GM19099 (cell line): Measurements from ENCODE around the gene FNDC3B.

Experiments
- POLR2A ChIP-seq: IDR thresholded peaks from 3 replicates; pipeline ENCODE4 v1.6.1; 2011; ENCODE audit warnings: low read depth; ENCODE audit not compliant: insufficient read length; ENCODE audit errors: extremely low read depth

Gene FNDC3B

DNA sequence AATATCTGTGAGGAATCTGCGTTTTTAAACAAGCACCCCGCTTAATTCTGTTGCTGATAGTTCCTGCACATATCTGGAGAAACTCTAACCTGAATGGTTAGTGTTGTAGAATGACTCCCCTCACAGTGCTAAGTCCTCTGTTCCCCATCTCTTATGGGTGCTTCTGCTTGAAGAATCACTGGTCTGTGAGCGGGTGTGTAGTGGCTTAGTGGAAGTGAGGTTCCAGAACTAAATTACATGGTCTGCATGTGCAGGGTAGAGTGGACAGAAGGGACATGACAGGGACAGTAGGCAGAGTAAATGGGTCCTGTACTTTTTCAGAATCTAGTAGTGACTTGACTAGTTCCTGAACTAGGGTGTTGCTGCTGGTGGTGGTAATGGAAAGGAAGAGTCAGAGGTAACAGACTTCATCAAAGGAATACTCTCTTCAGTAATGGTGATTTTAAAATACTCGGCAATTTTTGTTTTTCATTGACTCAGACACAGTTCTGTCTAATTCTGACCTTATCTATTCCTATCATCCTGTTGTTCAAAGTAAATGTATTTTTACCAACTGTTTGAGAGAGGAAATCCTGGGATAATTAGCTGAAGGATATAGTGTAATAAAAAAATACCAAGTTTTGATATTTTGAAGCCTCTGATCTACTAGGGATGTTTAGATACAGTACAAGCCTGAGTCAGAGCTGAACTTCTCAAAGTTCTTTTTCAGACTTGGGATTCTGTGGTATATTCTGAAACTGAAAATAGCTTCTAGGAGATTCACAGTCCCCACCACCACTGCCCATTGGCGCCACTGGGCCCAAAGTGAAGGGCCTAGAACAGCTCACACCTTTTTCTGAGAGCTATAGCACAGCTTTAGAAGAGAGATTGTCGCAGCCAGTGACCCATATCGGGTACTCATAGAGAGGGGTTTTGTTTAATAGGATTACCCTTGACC lies 55.5 kb downstream of the FNDC3B start:
- TF ChIP-seq POLR2A, result no peak

DNA sequence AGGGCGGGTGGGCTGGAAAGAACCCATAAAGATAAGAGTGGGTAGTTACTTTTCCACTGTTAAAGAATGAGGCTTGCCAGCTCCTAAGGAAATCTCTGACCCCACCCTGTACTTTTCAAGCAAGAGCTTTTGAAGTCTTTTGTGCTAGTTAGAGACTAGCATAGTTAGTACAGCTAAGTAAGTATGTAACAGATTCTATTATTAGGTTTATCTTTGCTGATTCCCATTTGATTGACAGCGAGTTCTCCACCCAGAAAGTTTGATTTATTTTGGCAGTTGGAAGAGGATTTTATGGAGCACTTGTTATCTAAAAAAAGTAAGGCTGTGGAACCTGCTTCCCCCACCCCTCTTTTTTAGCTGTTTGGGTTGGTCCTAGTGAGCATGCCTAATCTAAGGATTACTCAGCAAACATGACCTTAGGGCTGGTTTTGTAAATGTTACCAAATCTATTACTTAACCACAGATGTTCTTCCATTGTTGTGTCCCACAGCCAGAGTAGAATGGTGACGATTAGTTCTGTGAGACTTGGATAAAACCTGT lies 57.6 kb downstream of the FNDC3B start:
- TF ChIP-seq POLR2A, result no peak

DNA sequence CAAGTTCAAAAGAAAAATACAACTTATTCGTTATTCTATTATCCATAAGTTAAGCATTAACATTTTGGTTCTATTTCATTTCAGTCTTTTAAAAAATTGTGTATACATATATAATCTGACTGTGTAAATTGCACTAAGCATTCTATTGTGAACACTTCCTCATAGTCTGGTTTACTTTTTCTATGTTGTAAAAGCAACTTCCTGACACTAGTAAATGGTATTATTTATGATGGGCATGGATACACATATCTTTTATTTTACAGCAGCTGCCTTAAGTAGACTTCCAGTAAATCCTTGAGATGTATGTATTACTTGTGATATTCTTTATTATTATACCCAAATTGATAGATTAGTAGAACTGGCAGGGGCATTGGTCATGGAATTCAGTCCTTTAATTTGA lies 58.2 kb downstream of the FNDC3B start:
- TF ChIP-seq POLR2A, result no peak

DNA sequence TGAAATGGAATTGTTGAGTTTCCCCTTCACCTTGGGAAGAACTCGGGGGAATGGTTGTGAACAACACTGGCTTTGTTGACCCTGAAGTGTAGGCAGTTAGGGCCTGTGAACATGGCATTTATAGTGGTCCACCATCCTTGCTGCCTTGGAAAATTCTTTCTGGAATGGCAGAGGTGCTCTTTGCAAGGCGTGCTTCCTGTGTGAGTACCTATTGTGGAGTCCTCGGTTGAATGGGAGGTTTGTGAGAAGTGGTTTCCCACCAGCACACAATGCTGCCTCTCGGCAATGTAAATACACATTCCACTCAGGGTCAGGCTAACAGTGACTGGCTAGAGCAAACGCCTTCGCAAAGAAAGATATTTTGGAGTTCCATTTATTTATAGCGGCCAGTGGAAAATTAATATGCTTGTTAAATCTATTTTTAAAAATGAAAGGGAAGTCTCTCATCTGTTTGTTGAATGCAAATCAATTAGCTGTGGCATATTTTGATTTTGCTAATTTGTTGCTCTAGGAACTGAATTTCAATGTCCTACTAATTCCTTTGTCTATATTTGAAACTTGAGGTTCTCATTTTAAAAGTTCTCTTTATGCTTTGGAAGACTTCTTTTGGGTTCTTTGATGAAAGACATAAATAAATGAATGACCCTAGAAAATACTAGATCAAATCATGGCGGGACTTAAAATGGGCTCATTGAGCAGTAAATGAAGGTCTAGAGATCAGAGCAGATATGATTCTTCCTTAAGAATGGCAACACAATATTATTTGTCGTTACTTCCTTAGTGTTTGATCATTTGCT lies 59.5 kb downstream of the FNDC3B start:
- no peak for TF ChIP-seq POLR2A

DNA sequence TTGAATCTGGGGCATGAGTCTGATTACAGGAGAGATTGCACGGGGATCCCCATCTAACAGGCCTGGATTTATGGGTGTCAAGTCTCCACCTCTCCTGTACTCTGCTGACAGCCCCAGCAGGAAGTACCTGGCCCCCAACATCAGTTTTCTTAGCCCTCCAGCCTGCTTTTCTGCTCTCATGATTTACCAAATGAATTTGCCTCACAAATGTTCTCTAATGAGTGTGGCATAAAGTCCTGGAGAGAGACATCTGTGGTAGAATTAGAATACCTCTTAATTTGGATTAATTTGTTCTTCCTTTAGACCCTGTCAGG lies 60.1 kb downstream of the FNDC3B start:
- TF ChIP-seq POLR2A, result no peak

DNA sequence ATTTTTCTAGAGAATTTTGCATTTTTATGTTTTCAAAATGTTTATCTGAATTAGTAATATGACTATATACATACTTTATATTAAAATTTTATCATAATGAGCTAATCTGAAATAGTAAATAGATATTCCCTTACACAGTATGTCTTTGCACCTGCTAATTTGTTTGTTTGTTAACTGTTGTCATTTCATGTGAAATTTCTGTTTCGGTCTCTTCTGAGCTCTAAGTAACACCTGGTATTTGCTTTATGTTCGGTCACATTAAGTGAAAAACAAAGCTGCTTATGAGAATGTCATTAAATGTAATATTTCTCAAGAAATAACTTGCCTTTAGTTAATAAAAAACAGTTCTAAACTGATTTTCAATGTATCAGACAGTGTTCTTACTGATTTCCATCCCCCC lies 61.1 kb downstream of the FNDC3B start:
- TF ChIP-seq POLR2A, result no peak

DNA sequence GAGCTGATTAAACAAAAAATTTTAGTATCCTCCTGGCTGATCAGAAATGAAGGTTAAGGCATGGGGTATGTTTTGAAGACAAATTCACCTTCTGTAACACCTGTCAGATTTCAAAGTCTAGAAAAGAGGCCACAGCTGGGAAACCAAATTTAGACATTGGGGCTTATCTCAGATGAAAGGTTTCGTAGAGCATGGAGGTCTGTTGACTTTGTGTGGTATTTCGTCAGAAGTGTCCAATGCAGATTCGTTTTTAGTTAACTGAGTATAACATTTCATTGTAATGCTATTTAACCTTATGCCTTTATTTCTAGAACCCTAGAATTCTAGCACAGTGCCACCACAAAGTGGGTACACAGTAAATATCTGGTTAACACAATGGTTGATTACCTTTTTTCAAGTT lies 61.7 kb downstream of the FNDC3B start:
- no peak for TF ChIP-seq POLR2A

DNA sequence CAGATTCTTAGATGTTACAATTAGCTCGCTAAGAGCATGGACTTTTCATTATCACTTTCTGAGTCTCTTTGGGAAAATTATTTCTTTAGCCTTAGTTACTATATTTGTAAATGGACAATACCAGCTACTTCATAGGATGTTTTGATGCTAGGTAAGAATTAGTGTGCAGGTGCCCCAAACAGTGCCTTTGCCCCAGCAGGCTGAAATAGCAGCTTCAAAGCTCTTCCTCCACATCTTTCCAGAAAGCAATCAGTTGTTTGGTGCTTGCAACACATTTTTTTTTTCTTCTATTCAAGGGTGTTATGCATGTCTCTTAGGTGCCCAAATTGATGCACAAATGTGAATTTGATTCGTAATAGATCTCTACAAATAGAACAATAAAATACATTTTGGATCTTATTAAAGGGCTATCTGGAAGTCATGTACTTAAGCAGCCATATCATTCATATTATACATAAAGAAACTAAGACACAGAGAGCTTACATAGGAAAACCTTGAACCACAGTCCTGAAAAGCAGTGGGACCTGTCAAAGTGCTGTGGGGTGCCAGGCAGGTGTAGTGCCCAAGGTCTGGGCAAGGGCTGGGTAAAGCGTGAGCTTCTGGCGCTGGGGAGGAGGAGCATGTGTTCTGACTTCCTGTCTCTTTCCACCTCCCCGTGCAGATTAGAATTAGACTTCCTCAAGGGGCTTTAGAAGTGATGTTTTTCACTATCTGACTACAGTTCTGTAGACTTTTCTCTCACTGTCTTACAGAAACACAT lies 62.9 kb downstream of the FNDC3B start:
- peak; percentile 30 for TF ChIP-seq POLR2A

DNA sequence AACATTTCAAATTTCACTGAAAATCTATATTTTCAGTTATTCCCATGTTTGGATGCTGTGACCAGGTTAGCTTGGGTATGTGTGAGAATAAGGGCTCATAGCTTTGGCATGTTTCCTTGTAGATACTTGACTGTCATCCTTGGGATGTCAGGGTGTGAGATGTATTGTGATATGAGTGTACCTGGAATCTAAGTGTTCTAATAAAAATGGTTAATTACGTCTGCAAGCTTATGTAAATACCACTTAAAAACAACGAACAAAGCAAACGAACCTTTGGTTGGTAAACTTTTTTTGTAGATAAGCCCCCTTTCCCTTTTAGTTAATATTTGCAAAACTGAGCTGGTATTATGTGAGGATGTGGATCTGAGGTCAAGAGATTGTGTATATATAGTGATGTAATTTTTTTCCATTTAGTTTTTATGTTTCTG lies 63.5 kb downstream of the FNDC3B start:
- no peak for TF ChIP-seq POLR2A

DNA sequence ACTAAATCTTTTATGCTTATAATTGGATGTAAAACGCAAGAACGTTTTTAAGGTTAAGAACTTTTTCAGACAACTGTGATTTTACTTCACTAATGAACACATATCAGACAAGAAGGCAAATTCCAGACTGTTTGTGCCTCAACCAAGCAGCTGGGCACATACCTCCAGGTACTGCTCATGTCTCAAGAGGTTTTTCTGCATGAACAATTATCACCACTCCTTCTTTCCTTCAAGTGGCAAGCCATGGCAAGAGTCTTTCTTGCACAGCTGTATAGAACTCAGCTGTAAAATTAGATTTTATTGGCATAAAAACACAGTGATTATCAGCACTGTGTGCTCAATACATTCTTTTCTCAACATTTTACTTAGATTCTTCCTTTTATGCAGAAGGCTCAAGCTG lies 64.3 kb downstream of the FNDC3B start:
- no peak for TF ChIP-seq POLR2A

DNA sequence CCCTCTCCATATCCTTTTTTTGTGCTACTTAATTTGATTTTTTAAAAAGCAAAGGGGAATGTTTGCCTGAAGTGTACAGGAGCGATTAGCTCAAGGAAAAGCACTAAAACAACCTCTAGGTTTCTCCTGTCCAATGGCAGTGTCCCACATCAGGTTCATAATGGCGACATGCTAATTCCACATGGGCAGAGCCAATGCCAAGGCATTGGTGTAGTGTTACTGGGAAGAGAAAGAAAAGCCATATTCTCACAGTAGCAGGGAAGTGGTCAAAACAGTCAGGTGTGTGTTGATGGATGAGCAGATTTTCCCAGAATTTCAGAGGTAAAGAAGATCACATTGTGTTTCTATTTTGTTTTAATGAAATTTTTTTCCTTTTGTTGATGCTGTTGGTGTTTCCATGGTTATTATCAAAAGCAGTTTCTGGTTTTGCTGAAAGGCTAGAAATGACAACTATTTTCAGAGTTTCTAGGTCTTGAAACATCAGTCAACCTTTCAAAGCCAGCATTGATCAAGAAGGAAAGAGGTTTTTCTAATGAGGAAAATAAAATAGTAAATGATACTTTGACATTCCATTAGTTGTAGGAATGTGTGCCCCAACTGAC lies 65.2 kb downstream of the FNDC3B start:
- TF ChIP-seq POLR2A, result no peak

DNA sequence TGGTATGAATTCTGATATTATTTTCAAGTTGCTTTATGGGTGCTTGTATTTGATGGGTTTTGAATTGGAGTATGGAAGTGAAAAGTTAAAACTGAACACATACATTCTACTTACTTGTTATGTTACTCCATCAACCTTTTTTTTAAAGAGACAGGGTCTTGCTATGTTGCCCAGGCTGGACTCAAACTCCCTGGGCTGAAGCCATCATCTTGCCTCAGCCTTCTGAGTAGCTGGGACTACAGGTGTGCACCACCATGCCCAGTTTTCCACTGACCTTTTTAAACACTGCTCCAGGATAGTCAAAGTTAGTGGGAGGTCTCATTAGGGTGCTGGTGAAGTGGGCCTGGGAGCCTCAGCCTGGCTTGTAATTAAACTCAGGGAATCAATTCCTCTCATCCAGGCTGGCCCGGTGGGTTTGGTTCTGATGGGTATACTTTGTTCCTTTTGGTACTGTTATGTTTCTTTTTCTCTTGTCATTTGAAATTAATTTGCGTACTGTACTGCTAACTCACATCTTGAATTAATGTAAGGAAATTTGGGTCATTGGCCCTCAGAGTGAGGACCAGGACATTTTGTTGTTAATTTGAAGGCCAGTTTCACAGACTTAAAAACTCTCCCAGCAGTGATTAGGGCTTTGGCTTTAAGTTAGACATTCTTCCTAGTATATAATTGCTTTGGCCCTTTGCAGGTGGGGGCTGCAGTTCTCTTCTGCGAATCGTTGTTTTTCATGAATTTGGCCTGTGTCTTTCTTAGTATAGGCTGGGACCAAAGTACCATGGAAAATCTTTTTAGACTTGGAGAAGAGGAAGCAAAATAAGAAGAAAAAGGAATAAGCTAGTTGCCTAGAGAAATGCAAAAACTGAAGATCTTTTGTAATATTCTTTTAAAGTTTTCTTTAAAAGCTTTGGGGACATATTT lies 66.9 kb downstream of the FNDC3B start:
- no peak for TF ChIP-seq POLR2A

DNA sequence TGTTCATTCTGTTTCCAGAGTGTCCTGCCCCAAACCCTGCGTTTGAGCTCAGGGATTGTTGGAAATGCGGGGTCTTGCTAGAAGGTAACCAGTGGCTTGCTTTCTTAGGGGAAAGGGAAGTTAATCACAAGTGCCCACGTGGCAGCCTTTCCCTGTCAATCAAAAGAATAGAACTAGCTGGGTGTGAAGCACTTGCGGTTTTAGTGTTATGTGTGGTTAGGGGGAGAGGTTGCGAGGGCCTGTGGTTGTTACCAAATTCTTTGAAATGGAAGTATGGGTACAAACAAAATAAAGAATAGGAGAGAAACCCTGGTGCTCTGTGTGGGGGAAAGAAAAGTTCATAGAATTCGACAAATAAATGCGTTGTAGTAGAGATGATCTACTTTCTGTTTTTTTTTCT lies 67.6 kb downstream of the FNDC3B start:
- no peak for TF ChIP-seq POLR2A

DNA sequence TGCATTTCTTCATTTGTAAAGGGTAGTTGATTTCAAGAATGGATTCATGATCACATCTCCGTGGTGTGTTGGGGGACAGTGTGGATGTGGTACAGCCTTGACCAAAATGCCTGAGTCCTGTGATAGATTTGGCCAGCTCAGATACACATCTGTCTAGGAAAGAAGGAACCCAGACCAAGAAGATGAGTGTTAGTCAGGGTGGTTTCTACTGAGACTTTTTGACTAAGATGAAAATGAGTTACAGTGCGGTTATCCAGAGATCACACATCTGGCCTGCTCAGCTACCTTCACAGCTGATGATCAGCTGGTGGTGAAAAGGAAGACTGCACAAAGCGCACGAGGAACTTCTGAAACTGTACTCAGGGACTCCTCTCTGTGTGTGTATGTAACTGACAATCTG lies 68.0 kb downstream of the FNDC3B start:
- TF ChIP-seq POLR2A, result no peak

DNA sequence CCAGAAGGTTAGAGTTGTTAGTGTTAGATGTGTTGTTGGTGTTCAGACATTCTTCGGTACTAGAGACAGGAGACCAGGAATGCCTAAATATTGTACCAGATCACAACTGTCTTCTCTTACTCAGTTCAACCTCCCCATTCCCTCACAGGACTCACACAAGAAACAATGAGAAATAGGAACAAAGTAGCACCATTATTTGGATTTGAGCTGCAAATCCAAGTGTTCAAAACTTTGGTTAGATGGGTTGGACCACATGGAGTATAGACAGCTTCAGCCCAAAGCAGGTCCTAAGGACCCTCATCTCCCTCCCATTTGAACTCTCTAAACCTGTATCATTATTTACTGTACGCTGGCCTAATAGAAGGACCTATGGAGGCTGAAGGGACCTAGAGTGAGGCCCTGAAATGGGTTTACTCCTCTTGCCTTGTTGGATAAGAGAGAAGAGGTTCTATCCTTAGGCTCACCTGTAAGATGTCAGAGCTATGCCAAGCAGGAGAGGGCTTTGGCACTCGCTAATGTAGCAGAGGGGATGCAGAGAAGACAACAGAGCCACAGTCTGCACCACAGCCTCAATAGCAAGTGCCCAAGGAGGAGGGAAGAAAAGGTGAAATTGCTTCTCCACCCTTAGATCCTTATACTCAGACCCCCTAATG lies 70.9 kb downstream of the FNDC3B start:
- TF ChIP-seq POLR2A, result no peak
